Activated CD4-positive, alpha-beta T cell treated with anti-CD3 and anti-CD28 coated beads for 1 hour (primary cell): ENCODE data around the gene NPC2.

Source experiments
- DNase-seq: peaks from one replicate; pipeline ENCODE4 v3.0.0-alpha.2; 2020

Gene NPC2

GRCh38 chr14:74501691-74502090, 8.6 kb upstream of the NPC2 start:
- no peak for DNase-seq

- DNase-seq: no peak
These were observed 8.1 kb upstream of the NPC2 start for GRCh38 chr14:74501135-74501614.

- DNase-seq: no peak
These were observed 7.5 kb upstream of the NPC2 start for GRCh38 chr14:74500417-74501134.

GRCh38 chr14:74495356-74495755, 2.3 kb upstream of the NPC2 start:
- DNase-seq: no peak

- DNase-seq: peak; percentile 98
These were observed 497 bp upstream of the NPC2 start, which contains the start of gene ISCA2 for GRCh38 chr14:74493343-74494261. TSS of gene ISCA2 (plus strand) at chr14:74493765. CDS start at chr14:74493775, 10 bp downstream.

GRCh38 chr14:74491956-74492775, 939 bp downstream of the NPC2 start:
- DNase-seq: no peak

- no peak for DNase-seq
These were observed 2.6 kb downstream of the NPC2 start for GRCh38 chr14:74490486-74490885.

GRCh38 chr14:74488786-74489397, 4.2 kb downstream of the NPC2 start:
- no peak for DNase-seq

GRCh38 chr14:74486164-74486563, 6.9 kb downstream of the NPC2 start:
- no peak for DNase-seq

GRCh38 chr14:74483321-74483720, 9.8 kb downstream of the NPC2 start:
- DNase-seq: no peak

- no peak for DNase-seq
These were observed 10.5 kb downstream of the NPC2 start for GRCh38 chr14:74482571-74482970.

GRCh38 chr14:74480046-74480445, 13.1 kb downstream of the NPC2 start:
- no peak for DNase-seq

- DNase-seq: no peak
These were observed 14.0 kb downstream of the NPC2 start for GRCh38 chr14:74478996-74479635.

- no peak for DNase-seq
These were observed 16.5 kb downstream of the NPC2 start for GRCh38 chr14:74476607-74477006.

GRCh38 chr14:74476107-74476506, 17.0 kb downstream of the NPC2 start:
- no peak for DNase-seq

GRCh38 chr14:74475678-74476077, 17.4 kb downstream of the NPC2 start:
- no peak for DNase-seq

GRCh38 chr14:74474376-74474775, 18.7 kb downstream of the NPC2 start:
- no peak for DNase-seq

- no peak for DNase-seq
These were observed 20.5 kb downstream of the NPC2 start for GRCh38 chr14:74472601-74473000.

GRCh38 chr14:74469548-74470518, 23.3 kb downstream of the NPC2 start:
- DNase-seq: no peak

- DNase-seq: no peak
These were observed 24.6 kb downstream of the NPC2 start for GRCh38 chr14:74468513-74468912.

GRCh38 chr14:74465335-74465734, 27.8 kb downstream of the NPC2 start:
- DNase-seq: no peak
